ACHN (cell line): ENCODE results near the gene FOXJ3.

Experiments used
- DNase-seq: peaks from one replicate; pipeline ENCODE4 v3.0.0-alpha.2; 2015
- in situ Hi-C: cut with HindIII; loops from 2 replicates; pipeline ENCODE4 v1.10.0; 2017; ENCODE audit warnings: low sequenced_read_pairs, low pct_ligation_motif_present, low pct_unique_long_range_greater_than_20kb

The FOXJ3 gene

DNA sequence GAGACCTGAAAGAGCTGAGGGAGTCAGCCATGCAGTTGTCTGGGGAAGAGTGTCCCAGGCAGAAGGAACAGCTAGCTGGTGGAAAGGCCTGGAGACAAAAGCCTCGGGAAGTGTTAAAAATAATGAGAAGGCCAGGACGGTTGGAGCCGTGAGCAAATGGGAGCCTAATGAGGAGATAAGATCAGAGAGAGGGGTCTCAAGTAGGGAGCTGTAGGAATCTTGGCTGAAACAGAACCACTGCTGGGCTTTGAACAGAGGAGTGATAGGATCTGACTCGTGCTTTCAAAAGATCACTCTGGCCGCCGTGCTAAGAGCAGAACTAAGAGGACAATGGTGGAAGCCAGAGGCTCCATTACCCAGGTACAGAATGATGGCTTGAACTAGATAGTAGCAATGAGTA, 1.9 kb upstream of the FOXJ3 start:
- in situ Hi-C loops: no loop called here

DNA sequence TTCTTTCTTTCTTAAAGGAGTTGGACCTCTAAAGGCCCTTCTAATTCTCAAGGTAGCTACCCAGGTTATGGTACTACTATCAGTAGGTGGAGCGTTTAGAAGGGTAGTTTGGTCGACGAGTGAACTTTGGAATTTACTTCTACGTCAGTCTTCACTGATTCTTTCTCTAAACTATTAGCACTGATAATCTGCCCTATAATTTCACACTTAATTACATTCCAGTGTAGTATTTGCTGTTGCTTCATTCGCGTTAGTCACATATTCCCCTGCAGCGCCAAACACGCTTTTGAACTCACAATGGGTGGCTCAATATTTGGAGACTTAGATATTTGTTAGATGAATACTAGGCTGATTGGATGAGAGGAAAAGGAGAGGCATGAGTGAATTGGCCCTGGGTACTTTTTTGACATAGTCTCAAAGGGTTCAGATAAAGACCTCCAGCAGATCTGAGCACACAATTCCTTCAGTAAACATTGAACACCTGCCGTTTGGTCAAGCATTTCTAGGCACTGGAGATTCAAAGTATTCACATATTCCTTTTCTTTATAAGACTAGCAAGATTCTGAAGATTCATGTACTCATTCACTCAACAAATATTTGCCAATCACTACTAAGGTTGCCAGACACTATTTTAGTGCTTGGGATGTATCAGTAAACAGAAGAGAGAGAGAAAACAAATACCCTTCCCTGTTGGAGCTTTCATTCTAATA, 929 bp upstream of the FOXJ3 start:
- DNase-seq: peak; percentile 31
- in situ Hi-C loops: no loop called here

More for the DNA sequence above, 1.9 kb upstream of the FOXJ3 start:
- no peak for DNase-seq

DNA sequence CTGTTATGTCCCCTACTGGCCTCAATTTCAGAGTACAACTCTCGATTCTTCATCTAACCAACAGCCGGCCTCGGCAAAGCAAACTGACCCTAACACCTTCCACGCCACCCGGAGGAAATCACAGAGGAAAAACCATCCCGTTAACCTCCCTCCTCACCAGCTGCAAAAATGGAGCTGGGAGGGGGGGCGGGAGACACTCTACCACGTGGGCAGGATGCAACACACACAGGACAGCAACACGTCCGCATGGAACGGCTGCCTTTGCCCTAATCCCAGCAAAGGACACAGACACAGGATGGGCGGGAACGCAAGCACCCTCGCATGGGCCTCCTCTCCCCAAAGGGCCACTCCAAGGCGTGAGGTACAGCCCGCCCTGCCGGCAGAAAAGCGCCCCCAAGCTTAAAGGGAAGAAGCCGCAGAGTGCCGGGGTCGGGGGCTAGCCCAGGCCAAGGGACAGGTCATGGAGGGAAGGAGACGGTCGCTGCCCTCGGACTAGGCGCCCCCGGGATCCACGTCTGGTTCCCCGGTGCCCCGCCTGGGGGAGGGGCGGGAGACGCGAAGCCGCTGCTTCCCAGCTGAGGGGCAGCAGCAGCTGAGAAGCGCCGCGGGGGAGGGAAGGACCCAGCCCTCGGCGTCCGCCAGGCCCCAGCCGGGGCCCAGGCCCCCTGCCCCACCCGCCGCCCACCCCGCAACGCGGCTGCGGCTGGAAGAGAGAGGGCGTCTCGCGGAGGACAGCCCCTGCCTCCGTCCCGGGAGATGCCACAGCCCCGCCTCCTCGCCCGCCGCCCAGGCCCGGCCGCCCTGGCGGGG, 590 bp downstream of the FOXJ3 start:
- in situ Hi-C loops: no loop called here
- peak; percentile 48 for DNase-seq

DNA sequence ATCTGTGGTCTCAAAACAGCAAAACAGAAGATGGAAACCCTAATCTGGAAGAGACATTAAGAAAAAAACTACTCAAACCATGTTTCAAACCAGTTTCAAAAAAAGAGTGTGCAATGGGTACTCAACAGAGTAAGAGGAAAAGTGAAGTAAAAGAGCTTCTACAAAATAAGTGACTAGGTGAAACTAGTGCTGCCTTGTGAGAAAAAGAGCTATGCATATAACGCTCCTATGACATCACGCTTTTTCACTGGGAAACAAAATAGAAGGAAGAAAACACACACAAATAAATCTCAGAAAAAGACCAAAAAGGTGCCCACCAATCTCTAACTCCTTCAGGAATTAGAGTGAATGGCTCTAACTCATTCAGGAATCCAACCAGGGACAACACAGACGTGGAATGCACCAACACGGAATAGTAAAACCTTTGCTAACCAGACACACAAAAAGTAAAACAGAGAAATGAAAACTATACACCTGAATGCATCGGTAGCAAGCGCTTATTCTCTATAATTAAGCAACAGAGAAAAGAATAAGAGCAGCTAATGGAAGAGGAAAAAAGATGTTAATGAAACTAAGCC, 1.3 kb downstream of the FOXJ3 start:
- in situ Hi-C loops: no loop called here
- peak; percentile 8 for DNase-seq

GRCh38 chr1:42332877-42333276, 2.2 kb downstream of the FOXJ3 start:
- in situ Hi-C loops: no loop called here
- no peak for DNase-seq

- in situ Hi-C loops: no loop called here
Observed at GRCh38 chr1:42330215-42330614, 4.8 kb downstream of the FOXJ3 start.

GRCh38 chr1:42328916-42329496, 6.0 kb downstream of the FOXJ3 start:
- in situ Hi-C loops: no loop called here
- DNase-seq: no peak

More at GRCh38 chr1:42330215-42330614, 4.8 kb downstream of the FOXJ3 start:
- DNase-seq: no peak

DNA sequence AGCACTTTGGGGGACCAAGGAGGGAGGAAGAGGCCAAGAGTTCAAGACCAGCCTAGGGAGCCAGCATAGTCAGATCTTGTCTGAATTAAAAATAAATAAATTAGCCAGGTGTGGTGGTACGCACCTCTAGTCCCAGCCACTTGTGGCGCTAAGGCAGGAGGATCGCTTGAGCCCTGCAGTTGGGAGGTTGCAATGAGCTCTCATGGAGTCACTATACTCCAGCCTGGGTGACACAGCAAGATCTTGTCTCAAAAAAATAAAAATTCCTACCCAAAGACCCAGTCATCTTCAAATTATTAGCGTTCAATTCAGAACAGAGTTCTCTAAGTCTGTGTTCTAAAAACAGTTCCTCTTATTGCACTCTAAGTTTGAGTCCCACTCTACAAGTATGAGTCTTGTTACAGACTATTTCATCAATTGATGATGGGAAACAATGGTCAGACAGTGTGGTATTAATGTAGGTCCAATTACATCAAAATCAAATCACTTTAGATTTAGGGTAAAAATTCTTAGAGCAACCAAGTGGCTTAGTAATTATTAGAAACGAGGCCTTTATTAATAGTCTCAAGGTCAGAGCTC, 6.9 kb downstream of the FOXJ3 start:
- DNase-seq: no peak

GRCh38 chr1:42325014-42325402, 10.0 kb downstream of the FOXJ3 start:
- DNase-seq: no peak
- in situ Hi-C loops: no loop called here

More for the DNA sequence above, 6.9 kb downstream of the FOXJ3 start:
- in situ Hi-C loops: no loop called here

DNA sequence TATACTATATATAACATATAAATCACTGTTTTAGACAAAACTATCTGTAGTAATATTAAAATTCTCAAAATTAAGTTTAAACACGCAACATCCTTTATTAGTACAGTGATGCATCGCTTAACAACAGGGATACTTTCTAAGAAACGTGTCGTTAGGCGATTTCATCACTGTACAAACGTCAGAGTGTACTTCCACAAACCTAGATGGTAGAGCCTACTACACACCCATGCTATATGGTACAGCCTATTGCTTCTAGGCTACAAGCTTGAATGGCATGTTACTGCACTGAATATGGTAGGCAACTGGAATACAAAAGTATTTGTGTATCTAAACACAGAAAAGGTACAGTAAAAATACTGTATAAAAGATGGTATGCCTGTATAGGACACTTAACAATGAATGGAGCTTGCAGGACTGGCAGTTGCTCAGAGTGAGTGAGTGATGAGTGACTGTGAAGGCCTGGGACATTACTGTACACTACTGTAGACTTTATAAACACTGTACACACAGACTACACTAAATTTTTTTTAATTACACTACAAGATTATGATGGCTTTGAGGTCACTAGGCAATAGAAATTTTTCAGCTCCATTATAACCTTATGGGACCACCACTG, 10.5 kb downstream of the FOXJ3 start:
- no peak for DNase-seq
- in situ Hi-C loops: no loop called here

GRCh38 chr1:42323551-42323950, 11.5 kb downstream of the FOXJ3 start:
- in situ Hi-C loops: no loop called here
- DNase-seq: no peak

- no peak for DNase-seq
- in situ Hi-C loops: no loop called here
Observed at GRCh38 chr1:42322577-42322976, 12.5 kb downstream of the FOXJ3 start.

DNA sequence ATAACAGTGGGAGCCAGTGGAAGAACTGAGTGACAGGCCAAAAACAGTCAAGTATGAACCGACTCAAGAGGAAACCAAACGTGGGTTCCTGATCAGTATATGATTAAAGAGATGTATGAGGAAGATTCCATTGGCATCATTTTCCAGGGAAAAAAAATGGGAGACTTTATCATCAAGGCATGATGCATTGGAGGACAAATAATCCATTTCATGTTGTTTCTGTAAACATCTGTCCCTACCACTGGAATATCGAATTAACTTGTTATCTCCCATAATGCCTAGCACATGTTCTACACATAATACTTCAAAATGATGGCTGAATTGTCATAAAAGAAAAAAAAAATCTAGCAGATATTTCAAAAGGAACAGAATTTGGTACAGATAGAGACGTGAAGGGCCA, 13.3 kb downstream of the FOXJ3 start:
- in situ Hi-C loops: no loop called here

DNA sequence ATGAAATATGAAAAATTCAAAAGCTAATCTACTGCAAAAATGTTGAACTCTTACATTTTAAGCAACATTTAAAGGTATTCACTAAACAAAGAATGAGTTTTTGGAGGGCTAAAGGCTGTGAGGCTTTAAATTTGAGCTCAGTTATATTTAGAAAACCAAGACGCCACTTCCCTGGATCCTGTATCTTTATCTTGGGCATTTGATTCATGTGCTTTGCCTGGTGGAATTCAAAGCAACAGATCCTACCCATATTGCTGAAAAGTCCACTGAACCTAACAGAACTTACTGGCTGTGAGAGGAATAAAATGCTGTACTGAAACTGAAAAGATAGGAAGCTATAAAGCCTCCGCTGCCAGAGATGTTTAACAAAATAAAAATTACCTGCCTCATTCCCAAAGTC, 14.3 kb downstream of the FOXJ3 start:
- in situ Hi-C loops: no loop called here
- DNase-seq: no peak

More for the DNA sequence above, 13.3 kb downstream of the FOXJ3 start:
- DNase-seq: no peak

- in situ Hi-C loops: no loop called here
- no peak for DNase-seq
Observed at GRCh38 chr1:42319871-42320484, 15.1 kb downstream of the FOXJ3 start.

DNA sequence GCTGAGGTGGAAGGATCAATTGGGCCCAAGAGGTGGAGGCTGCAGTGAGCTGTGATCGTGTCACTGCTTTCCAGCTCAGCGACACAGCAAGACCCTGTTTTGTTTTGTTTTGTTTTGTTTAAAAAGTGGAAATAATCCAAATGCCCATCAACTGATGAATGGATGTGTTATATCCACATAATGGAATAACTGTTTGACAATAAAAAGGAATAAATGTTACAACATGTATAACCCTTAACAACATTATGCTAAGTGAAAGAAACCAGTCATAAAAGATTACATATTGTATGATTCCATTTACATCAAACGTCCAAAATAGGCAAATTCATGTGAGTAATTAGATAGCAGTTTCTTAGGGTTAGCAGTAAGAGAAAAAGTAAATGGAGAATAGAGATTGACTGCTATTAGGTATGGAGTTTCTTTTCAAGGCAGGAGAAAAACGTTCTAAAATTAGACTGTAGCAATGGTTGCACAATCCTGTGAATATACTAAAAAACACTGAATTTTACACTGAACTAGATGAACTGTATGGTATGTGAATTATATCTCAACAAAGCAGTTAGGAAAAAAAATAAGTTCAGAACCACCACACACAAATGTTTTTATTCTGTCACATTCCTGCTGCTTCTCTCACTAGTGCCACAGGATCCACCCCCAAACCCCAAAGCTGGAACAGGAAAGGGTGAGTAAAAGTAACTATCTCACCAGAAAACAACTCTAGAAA, 15.7 kb downstream of the FOXJ3 start:
- no peak for DNase-seq
- in situ Hi-C loops: no loop called here

- in situ Hi-C loops: no loop called here
- no peak for DNase-seq
Observed at GRCh38 chr1:42318601-42319000, 16.4 kb downstream of the FOXJ3 start.

- DNase-seq: no peak
- in situ Hi-C loops: no loop called here
Observed at GRCh38 chr1:42317308-42317707, 17.7 kb downstream of the FOXJ3 start.
